Gastroesophageal sphincter (tissue), 4 donors: Measurements from ENCODE around the gene EPHB6. TPM values are rescaled to one million over a fixed set of nuclear protein-coding genes. Genes with fewer than 3 reads are reported as not detected.

Experiments used
- ATAC-seq: fragments of 150-250 bp; one replicate; pipeline ENCODE4 v1.9.1; 2016; ENCODE audit warnings: mild to moderate bottlenecking, moderate library complexity
- H3K27ac ChIP-seq, 4 donors: fragments of 200-600 bp; sonication (generic) in 3 of 4; 1 replicate in 3 of 4; 2 replicates in 1 of 4; pipeline ENCODE4 v1.5.1; 2016 to 2019
- H3K27me3 ChIP-seq: fragments of 200-600 bp; sonication (generic); one replicate; pipeline ENCODE4 v1.5.1; 2019
- H3K36me3 ChIP-seq, 2 donors: fragments of 200-600 bp; sonication (generic); one replicate each; pipeline ENCODE4 v1.5.1; 2019; ENCODE audit warnings: control low read depth in 1 of 2
- H3K4me1 ChIP-seq, 3 donors: fragments of 200-600 bp; sonication (generic); 1 replicate in 2 of 3; 2 replicates in 1 of 3; pipeline ENCODE4 v1.5.1; 2016 to 2019; ENCODE audit warnings: control low read depth in 2 of 3
- H3K4me3 ChIP-seq, 2 donors: fragments of 200-600 bp; sonication (generic); one replicate each; pipeline ENCODE4 v1.5.1; 2019; ENCODE audit warnings: mild to moderate bottlenecking in 1 of 2, moderate library complexity in 1 of 2
- H3K9me3 ChIP-seq, 3 donors: fragments of 200-600 bp; sonication (generic); one replicate each; pipeline ENCODE4 v1.5.1; 2017 to 2019; ENCODE audit warnings: control low read depth in 2 of 3
- CTCF ChIP-seq, 4 experiments: fragments of 200-600 bp in 2 of 4; fragments of 450-650 bp in 2 of 4; sonication (generic) in 1 of 4; IDR thresholded peaks; one replicate each; pipeline ENCODE4 v1.5.1; 2017 to 2019; ENCODE audit warnings: antibody characterized with exemption in 4 of 4, mild to moderate bottlenecking in 2 of 4, moderate library complexity in 2 of 4
- EP300 ChIP-seq: sonication (generic); formaldehyde crosslinking; IDR thresholded peaks from one replicate; pipeline ENCODE4 v1.6.1; 2017; ENCODE audit warnings: antibody characterized with exemption, mild to moderate bottlenecking
- POLR2A ChIP-seq, 2 donors: fragments of 450-650 bp; IDR thresholded peaks; one replicate each; pipeline ENCODE4 v1.6.1; 2017; ENCODE audit warnings: antibody characterized with exemption in 2 of 2, mild to moderate bottlenecking in 2 of 2, moderate library complexity in 1 of 2
- POLR2AphosphoS5 ChIP-seq: sonication (generic); formaldehyde crosslinking; IDR thresholded peaks from one replicate; pipeline ENCODE4 v1.6.1; 2017; ENCODE audit warnings: antibody characterized with exemption
- WGBS, 2 donors: methylation state at CpG; one replicate each; pipeline ENCODE4 v1.1.5; 2018; ENCODE audit warnings: low coverage in 1 of 2; 5-methylcytosine and 5-hydroxymethylcytosine counted together
- total RNA-seq, 4 donors: library from RNA; depleted of rRNA; stranded (reverse); fragments of >200 nt; gene quantifications; one replicate each; pipeline ENCODE4 v1.1.0, GENCODE V29; 2016

The EPHB6 gene
- total RNA-seq, 4 donors from 2014 or later: 6.0 to 22.1 (median 9.7) TPM

DNA sequence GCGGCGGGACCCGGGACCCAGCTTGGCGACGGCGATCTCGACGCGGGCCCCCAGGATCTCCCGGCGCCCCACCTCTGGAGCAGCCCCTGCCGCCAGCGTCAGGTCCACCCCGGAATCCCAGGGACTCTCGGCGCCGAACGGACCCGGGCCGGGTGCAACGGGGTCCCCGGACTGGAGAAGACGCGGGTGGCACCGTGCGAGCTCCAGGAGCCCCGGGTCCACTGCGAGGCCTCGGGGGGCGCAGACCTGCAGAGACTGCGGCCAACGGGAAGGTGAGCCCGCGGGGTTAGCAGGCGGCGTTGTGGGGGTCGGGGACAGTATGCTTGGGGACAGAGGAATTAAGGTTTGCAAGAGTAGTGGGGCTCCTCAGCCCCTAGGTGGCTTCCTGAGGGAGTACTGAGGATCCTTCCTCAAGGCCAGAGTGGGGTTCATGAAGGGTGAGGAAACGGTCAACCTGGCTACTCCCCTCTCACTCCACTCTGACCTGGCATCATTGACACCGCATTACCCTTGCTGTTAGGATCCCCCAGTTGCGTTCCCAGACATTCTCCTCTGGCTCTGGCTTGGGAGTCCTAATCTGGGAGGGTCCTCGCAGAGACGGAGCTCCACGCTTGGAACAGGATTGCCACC, 353 bp downstream of the EPHB6 start:
- Histone ChIP-seq H3K27me3 (peaks cover 4% of the 10 kb centered on the region), H3K36me3 (no peaks in the 10 kb centered on the region), H3K9me3 (no peaks in the 10 kb centered on the region), H3K27ac (peak overlapping the region in 3 of 4 donors; percentile 71 to 83 (median 74)), H3K4me3 (peak overlapping the region; percentile 60 to 61), H3K4me1 (peaks cover 0 to 29% (median 7%) of the 10 kb centered on the region in 3 donors)
- ATAC-seq: peak; percentile 5
- WGBS, 2 donors: no CpG with 5 or more reads among the region's 43 CpGs
- TF ChIP-seq EP300 (no peak), CTCF (IDR thresholded peaks at IDR 0.05) (no peak), POLR2A (IDR thresholded peaks at IDR 0.05) (no peak), POLR2AphosphoS5 (no peak)

DNA sequence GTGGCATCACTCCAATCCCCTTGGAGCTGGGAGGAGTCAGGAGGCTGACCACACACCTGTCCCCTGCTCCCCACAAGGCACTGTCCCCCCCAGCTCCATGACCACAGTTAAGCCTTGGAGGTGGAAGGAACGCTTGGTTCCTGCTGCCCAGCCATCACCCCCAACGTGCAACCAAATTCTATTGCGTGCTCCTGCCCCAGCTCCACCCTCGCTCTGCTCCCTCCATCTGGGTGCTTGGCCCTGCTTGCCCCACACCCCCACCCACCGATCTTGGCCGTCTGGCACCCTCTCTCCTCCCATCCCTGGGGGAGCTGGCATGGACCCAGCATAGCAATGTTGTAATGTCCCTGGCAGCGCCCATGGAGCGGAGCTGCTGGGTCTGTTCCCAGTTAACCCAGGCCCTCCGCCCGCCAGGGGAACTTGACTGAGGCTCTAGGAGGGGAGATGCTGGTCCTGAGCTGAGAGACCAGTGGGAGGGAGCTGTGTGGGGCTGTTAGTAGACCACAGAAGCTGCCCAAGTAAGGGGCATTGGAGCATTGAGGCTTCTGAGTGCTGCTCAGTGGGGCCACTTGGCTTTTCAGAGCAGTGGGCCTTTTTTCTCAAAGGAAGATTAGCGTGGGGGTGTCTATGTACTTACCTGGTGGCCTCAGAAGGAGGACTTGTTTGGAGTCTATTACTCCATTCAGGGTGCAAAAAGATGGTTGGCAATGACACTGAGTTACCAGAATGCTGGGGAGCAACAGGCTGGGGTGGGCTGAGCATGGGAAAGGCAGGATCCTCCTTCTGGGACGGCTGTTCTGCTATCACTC, 1.1 kb downstream of the EPHB6 start:
- TF ChIP-seq CTCF (IDR thresholded peaks at IDR 0.05): no peak
- peak; percentile 80 for TF ChIP-seq POLR2AphosphoS5
- no peak for TF ChIP-seq POLR2A (IDR thresholded peaks at IDR 0.05)
- no peak for TF ChIP-seq EP300
- Histone ChIP-seq H3K36me3 (no peaks in the 10 kb centered on the region), H3K9me3 (no peaks in the 10 kb centered on the region), H3K27ac (peak overlapping the region in 3 of 4 donors; percentile 15 to 83 (median 71)), H3K27me3 (peaks cover 4% of the 10 kb centered on the region), H3K4me1 (peaks cover 0 to 29% (median 7%) of the 10 kb centered on the region in 3 donors), H3K4me3 (peak overlapping the region; percentile 60 to 61)
- WGBS, 2 donors: 45 to 87% methylated on average over 2 to 4 of the region's 12 CpGs
- ATAC-seq: peak; percentile 58

DNA sequence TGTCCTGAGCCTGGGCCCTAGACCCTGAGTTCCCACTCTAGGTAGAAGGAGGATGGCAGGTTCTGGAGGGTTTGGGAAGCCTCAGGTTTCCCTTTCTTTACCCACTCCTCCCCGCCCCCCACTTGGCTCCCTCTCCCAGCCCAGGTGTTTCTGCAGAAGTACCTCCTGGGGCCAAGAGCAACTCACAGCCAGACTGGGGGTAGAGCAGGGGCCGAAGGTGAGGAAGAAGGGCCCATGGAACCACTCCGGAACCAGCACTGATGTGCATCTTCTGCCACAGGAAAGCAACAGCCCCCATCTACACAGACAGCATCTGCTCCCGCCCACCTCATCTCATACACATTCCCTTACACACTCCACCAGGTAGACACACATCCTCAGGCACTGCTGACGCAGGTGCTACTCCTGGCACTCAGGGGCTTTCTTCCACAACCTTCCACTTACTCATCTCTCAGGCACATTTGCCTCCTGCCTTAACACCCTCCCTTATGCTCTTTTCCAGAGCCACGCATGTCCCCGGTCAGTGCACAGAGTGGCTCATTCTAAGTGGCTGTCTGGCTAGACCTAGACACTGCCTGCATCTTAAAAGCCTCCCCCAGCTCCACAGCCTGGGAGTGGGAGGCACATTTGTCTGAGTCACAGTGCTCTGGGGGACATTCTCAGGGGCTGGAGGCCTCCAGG, 1.8 kb downstream of the EPHB6 start:
- no peak for ATAC-seq
- TF ChIP-seq POLR2AphosphoS5: no peak
- no peak for TF ChIP-seq POLR2A (IDR thresholded peaks at IDR 0.05)
- no peak for TF ChIP-seq EP300
- TF ChIP-seq CTCF (IDR thresholded peaks at IDR 0.05): no peak
- 80 to 91% methylated on average over 2 to 4 of the region's 7 CpGs for WGBS, 2 donors
- peaks cover 0 to 2% of the 10 kb centered on the region in 2 donors for H3K36me3 ChIP-seq
- peaks cover 0 to 29% (median 7%) of the 10 kb centered on the region in 3 donors for H3K4me1 ChIP-seq
- H3K27ac ChIP-seq: peak overlapping the region in 2 of 4 donors; percentile 15 to 20
- no peaks in the 10 kb centered on the region for H3K27me3 ChIP-seq
- no peak overlapping the region for H3K4me3 ChIP-seq
- H3K9me3 ChIP-seq: no peaks in the 10 kb centered on the region

DNA sequence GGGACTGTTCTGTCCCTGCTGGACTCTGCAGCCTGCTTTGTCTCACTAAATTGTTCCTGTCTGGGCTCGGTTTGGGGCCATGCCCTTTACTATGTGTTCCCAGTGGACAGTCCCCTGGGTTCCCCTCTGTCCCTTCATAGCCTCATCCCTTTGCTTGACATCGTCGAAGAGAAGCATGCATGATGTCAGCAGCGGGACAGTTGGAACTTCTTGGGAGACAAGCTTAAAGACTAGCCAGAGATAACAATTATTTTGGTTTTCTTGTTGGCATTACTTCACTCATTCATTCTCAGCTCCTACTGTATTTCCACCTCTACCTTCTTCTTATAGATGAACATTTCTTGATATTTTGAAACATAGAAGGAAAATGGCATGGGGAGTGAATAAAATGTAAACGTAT, 2.7 kb downstream of the EPHB6 start:
- Histone ChIP-seq H3K4me3 (no peak overlapping the region), H3K27ac (no peak overlapping the region), H3K4me1 (peaks cover 0 to 29% (median 7%) of the 10 kb centered on the region in 3 donors), H3K27me3 (no peaks in the 10 kb centered on the region), H3K9me3 (no peaks in the 10 kb centered on the region), H3K36me3 (peaks cover 0 to 9% of the 10 kb centered on the region in 2 donors)
- no peak for ATAC-seq
- 92% methylated on average over 1 to 4 of the region's 5 CpGs for WGBS, 2 donors
- TF ChIP-seq CTCF (IDR thresholded peaks at IDR 0.05) (no peak), EP300 (no peak), POLR2A (IDR thresholded peaks at IDR 0.05) (no peak), POLR2AphosphoS5 (no peak)
